ENCODE results near the gene METTL15. TPM values are rescaled to one million over a fixed set of nuclear protein-coding genes. Genes with fewer than 3 reads are reported as not detected.

Gene METTL15
- polyA plus RNA-seq, 2 of the 4 experiments (the other 2 are of a cell fraction): 9.5 to 23.5 TPM

DNA sequence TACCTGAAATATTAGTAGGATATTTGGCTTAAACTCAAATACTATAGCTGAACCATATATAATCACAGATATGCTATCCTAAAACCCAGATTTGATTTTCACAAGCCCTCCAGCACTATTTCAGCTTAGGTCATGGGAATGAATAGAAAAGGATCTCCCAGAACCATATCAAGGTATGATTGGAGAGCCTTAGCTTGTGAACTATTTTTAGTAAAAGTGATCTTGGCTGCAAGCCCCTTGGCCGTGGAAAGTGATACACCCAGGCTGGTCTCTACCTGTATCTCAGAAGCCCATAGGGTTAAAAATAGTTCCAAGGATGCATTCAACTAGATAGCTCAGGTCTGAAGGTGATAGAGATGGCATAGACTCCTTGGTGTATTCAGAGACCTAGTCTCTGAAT, 9.9 kb upstream of the METTL15 start:
- FAIRE-seq (no peak), DNase-seq (ENCODE audit: low read depth in 1 of 2, low spot score in 1 of 2) (no peak), ATAC-seq (no peak)
- ChIA-PET CTCF (interaction anchor here (1.6 kb wide), 1 partner anchor 10 kb away, joined by 3 read pairs; the partner anchor contains the start of genes KIF18A and METTL15), POLR2A (interaction anchor here (0.7 kb wide), 1 partner anchor 208 kb away, joined by 3 read pairs; no protein-coding TSS in a partner anchor)
- 64% methylated on average over 1 of the region's 1 CpG for WGBS (ENCODE audit: missing lambda C conversion rate)
- Histone ChIP-seq H3K4me2 (no peak overlapping the region), H3K9me3 (no peaks in the 10 kb centered on the region), H3K27ac (0 out of 6 replicates have a peak overlapping the region, but pooled peaks of 1 of the 2 experiments have one; percentile 22), H3K4me3 (no peak overlapping the region), H3K4me1 (peaks cover 34% of the 10 kb centered on the region)
- no peak for TF ChIP-seq RFX5 (IDR thresholded peaks at IDR 0.05)
- TF ChIP-seq EHMT2 (IDR thresholded peaks at IDR 0.05; ENCODE audit: low read depth): no peak
- TF ChIP-seq SMC3 (IDR thresholded peaks at IDR 0.05): no peak
- TF ChIP-seq, protein P1, sequence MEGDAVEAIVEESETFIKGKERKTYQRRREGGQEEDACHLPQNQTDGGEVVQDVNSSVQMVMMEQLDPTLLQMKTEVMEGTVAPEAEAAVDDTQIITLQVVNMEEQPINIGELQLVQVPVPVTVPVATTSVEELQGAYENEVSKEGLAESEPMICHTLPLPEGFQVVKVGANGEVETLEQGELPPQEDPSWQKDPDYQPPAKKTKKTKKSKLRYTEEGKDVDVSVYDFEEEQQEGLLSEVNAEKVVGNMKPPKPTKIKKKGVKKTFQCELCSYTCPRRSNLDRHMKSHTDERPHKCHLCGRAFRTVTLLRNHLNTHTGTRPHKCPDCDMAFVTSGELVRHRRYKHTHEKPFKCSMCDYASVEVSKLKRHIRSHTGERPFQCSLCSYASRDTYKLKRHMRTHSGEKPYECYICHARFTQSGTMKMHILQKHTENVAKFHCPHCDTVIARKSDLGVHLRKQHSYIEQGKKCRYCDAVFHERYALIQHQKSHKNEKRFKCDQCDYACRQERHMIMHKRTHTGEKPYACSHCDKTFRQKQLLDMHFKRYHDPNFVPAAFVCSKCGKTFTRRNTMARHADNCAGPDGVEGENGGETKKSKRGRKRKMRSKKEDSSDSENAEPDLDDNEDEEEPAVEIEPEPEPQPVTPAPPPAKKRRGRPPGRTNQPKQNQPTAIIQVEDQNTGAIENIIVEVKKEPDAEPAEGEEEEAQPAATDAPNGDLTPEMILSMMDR (IDR thresholded peaks at IDR 0.05): no peak
- no peak for TF ChIP-seq CHD2 (IDR thresholded peaks at IDR 0.05; ENCODE audit: low read length, partially characterized antibody)
- no peak for TF ChIP-seq NFE2L2 (conservative IDR thresholded peaks at IDR 0.05; ENCODE audit: low read length)
- no peak for TF ChIP-seq HOXB5 (CRISPR knock-in tag; IDR thresholded peaks at IDR 0.05)
- TF ChIP-seq POLR2A (IDR thresholded peaks at IDR 0.05; ENCODE audit: low read length): no peak

DNA sequence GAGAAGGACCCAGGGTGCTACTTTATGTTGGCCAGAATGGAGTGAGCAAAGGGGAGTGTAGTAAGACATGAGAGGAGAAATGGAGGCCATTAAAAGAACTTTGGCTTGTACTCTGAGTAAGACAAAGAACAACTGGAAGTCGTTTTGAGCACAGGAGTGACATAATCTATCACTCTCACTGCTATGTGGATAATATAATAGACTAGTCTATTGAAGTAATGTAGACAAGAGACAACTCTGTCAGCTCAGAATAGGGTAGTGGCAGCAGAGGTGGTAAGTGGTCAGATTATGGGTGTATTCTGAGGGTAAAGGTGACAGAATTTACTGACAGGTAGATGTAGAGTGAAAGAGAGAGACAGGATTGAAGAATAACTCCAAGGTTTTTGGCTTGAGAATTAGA, 8.5 kb upstream of the METTL15 start:
- DNase-seq (ENCODE audit: low read depth in 1 of 2, low spot score in 1 of 2): no peak
- FAIRE-seq: no peak
- ATAC-seq: peak in 1 of 2 experiments; percentile 19; a peak in 2 of 6 replicates
- POLR2A ChIA-PET: no interaction called here
- Histone ChIP-seq H3K27ac (no peak overlapping the region; a peak in 1 of 6 replicates), H3K4me3 (no peak overlapping the region), H3K9me3 (no peaks in the 10 kb centered on the region), H3K4me1 (peaks cover 49% of the 10 kb centered on the region), H3K4me2 (no peak overlapping the region)
- CTCF ChIA-PET: interaction anchor here (1.0 kb wide), 1 partner anchor 404 kb away, joined by 7 read pairs; no protein-coding TSS in a partner anchor
- 36% methylated on average over 1 of the region's 1 CpG for WGBS (ENCODE audit: missing lambda C conversion rate)
- no peak for TF ChIP-seq NR3C1 (IDR thresholded peaks at IDR 0.05)
- TF ChIP-seq FOXS1 (CRISPR knock-in tag; IDR thresholded peaks at IDR 0.05): no peak
- TF ChIP-seq, protein P2, sequence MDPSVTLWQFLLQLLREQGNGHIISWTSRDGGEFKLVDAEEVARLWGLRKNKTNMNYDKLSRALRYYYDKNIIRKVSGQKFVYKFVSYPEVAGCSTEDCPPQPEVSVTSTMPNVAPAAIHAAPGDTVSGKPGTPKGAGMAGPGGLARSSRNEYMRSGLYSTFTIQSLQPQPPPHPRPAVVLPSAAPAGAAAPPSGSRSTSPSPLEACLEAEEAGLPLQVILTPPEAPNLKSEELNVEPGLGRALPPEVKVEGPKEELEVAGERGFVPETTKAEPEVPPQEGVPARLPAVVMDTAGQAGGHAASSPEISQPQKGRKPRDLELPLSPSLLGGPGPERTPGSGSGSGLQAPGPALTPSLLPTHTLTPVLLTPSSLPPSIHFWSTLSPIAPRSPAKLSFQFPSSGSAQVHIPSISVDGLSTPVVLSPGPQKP (IDR thresholded peaks at IDR 0.05; ENCODE audit: low read depth, low read length): no peak
- TF ChIP-seq TFCP2L1 (CRISPR knock-in tag; IDR thresholded peaks at IDR 0.05): no peak
- no peak for TF ChIP-seq CHD4 (IDR thresholded peaks at IDR 0.05; ENCODE audit: borderline replicate concordance)
- TF ChIP-seq MAZ (IDR thresholded peaks at IDR 0.05; ENCODE audit: borderline replicate concordance, low read depth, low read length): no peak
- TF ChIP-seq JUN (IDR thresholded peaks at IDR 0.05): no peak
- TF ChIP-seq POLR2AphosphoS2 (conservative IDR thresholded peaks at IDR 0.05; ENCODE audit: low read length): no peak
- TF ChIP-seq, protein P3, sequence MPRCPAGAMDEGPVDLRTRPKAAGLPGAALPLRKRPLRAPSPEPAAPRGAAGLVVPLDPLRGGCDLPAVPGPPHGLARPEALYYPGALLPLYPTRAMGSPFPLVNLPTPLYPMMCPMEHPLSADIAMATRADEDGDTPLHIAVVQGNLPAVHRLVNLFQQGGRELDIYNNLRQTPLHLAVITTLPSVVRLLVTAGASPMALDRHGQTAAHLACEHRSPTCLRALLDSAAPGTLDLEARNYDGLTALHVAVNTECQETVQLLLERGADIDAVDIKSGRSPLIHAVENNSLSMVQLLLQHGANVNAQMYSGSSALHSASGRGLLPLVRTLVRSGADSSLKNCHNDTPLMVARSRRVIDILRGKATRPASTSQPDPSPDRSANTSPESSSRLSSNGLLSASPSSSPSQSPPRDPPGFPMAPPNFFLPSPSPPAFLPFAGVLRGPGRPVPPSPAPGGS (IDR thresholded peaks at IDR 0.05): no peak
- no peak for TF ChIP-seq CHD2 (IDR thresholded peaks at IDR 0.05; ENCODE audit: low read length, partially characterized antibody)
- TF ChIP-seq, protein P4, sequence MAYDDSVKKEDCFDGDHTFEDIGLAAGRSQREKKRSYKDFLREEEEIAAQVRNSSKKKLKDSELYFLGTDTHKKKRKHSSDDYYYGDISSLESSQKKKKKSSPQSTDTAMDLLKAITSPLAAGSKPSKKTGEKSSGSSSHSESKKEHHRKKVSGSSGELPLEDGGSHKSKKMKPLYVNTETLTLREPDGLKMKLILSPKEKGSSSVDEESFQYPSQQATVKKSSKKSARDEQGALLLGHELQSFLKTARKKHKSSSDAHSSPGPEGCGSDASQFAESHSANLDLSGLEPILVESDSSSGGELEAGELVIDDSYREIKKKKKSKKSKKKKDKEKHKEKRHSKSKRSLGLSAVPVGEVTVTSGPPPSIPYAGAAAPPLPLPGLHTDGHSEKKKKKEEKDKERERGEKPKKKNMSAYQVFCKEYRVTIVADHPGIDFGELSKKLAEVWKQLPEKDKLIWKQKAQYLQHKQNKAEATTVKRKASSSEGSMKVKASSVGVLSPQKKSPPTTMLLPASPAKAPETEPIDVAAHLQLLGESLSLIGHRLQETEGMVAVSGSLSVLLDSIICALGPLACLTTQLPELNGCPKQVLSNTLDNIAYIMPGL (CRISPR knock-in tag; IDR thresholded peaks at IDR 0.05; ENCODE audit: borderline replicate concordance): no peak
- TF ChIP-seq FOSL2 (IDR thresholded peaks at IDR 0.05): no peak
- no peak for TF ChIP-seq FOSL2 (CRISPR knock-in tag; IDR thresholded peaks at IDR 0.05)
- no peak for TF ChIP-seq MYC (IDR thresholded peaks at IDR 0.05; ENCODE audit: borderline replicate concordance, low read length)
- no peak for TF ChIP-seq MAFK (IDR thresholded peaks at IDR 0.05; ENCODE audit: partially characterized antibody)
- TF ChIP-seq, protein P5, sequence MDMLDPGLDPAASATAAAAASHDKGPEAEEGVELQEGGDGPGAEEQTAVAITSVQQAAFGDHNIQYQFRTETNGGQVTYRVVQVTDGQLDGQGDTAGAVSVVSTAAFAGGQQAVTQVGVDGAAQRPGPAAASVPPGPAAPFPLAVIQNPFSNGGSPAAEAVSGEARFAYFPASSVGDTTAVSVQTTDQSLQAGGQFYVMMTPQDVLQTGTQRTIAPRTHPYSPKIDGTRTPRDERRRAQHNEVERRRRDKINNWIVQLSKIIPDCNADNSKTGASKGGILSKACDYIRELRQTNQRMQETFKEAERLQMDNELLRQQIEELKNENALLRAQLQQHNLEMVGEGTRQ (IDR thresholded peaks at IDR 0.05): no peak
